GM18873 (cell line): ENCODE measurements around the gene NRARP.

Experiments
- ATAC-seq: cut with Tn5 transposase; IDR thresholded peaks from one replicate; pipeline ENCODE4 v1.9.1; 2021; ENCODE audit warnings: mild to moderate bottlenecking, moderate library complexity, moderate number of reproducible peaks; ENCODE audit not compliant: unreplicated experiment, low FRiP score

Gene NRARP

GRCh38 chr9:137323531-137324331 is 21.7 kb upstream of the NRARP start:
- ATAC-seq = no peak

- ATAC-seq = no peak
Measured at GRCh38 chr9:137321726-137322361, 19.8 kb upstream of the NRARP start.

GRCh38 chr9:137320555-137321384 is 18.7 kb upstream of the NRARP start:
- no peak for ATAC-seq

- no peak for ATAC-seq
Measured at GRCh38 chr9:137319739-137320551, 17.9 kb upstream of the NRARP start.

- no peak for ATAC-seq
Measured at GRCh38 chr9:137319011-137319738, 17.1 kb upstream of the NRARP start.

GRCh38 chr9:137318602-137319001 is 16.5 kb upstream of the NRARP start:
- ATAC-seq = no peak

GRCh38 chr9:137317718-137318511 is 15.8 kb upstream of the NRARP start:
- no peak for ATAC-seq

GRCh38 chr9:137317021-137317717 is 15.1 kb upstream of the NRARP start:
- ATAC-seq = no peak

GRCh38 chr9:137316012-137316981 is 14.2 kb upstream of the NRARP start:
- ATAC-seq = no peak

GRCh38 chr9:137315581-137316011 is 13.5 kb upstream of the NRARP start:
- no peak for ATAC-seq

- ATAC-seq = no peak
Measured at GRCh38 chr9:137314561-137315560, 12.8 kb upstream of the NRARP start.

GRCh38 chr9:137313956-137314560 is 12.0 kb upstream of the NRARP start:
- ATAC-seq = no peak

- no peak for ATAC-seq
Measured at GRCh38 chr9:137313326-137313936, 11.4 kb upstream of the NRARP start.

GRCh38 chr9:137312852-137313325 is 10.8 kb upstream of the NRARP start:
- no peak for ATAC-seq
